ENCODE measurements around the gene DMKN.

DNA sequence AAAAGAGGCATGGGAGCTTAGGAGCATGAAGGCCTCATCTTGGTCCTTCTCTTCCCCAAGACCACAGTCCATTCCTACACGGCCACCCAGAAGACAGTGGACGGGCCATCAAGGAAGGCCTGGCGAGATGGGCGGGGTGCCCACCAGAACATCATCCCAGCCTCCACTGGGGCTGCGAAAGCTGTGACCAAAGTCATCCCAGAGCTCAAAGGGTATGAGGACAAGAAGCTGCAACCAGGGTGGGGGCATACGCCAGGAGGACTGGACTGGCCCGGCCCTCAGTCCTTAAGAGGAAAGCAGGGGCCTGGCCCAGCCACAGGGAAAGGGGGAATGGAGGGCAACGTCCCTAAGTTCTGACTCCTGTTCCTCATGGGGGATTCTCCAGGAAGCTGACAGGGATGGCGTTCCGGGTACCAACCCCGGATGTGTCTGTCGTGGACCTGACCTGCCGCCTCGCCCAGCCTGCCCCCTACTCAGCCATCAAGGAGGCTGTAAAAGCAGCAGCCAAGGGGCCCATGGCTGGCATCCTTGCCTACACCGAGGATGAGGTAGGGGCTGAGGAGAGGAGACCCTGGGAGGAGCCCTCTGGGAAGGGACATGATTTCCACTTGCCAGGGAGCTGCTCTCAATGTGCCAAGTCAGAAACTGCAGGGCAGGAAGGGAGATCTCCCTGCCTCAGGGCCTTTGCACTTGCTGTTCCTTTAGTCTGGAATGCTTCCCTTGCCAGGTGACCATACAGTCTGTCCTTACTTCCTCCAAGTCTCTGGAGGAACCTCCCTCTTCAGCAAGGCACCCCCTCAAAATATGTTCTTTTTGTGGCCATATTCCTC, 30.0 kb upstream of the DMKN start:
- TF ChIP-seq ZNF274 (IDR thresholded peaks at IDR 0.05; ENCODE audit: low read depth, low read length) (no peak), YY1 (IDR thresholded peaks at IDR 0.05; ENCODE audit: insufficient read depth, insufficient read length) (no peak)
